Midbrain (tissue), 1 donor: Measurements from ENCODE around the gene SLC16A14.
A peak's percentile ranks its signal among the peaks of the same experiment; 100 is the strongest.

ENCODE experiments used
- DNase-seq: peaks from one replicate; lab custom pipeline; 2025; lab: John Stamatoyannopoulos, UW

The SLC16A14 gene

DNA sequence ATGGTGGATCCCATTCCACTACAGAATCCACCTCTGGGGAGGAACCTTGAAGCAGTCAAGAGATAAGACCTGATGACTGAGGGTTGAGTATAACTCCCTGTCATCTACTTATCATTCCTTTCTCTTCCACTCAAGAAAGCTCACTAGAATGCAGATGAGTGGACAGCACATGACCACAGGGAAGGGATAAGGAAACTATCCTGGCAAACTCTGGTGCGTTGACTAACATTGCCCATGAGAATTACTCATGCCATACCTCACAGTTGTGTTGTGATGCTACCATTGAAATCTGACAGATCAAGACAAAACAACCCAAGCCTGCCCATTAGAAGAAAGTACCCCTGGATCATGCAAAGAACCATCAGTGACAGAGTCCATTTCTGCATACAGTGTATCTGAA, 26.5 kb downstream of the SLC16A14 start:
- no peak for DNase-seq

DNA sequence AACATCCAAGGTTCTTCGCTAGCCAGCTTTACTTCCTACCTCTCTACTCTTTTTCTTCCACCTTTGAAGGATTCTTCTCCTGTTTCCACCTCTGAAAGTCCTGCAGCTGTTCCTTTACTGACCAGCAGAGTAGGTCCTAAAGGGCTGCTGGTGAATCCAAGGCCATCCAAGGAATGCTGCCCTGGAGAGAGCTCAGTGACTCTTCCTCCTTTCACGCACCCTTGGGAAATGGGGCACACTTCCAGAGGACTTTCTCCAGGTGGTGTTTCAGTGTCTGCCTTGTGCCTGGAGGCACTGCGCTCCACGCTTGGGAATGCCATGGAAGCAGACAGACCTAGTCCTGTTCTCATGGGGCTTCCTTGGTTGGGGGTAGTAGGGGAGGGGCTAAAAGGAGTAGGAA, 45.4 kb downstream of the SLC16A14 start:
- no peak for DNase-seq

DNA sequence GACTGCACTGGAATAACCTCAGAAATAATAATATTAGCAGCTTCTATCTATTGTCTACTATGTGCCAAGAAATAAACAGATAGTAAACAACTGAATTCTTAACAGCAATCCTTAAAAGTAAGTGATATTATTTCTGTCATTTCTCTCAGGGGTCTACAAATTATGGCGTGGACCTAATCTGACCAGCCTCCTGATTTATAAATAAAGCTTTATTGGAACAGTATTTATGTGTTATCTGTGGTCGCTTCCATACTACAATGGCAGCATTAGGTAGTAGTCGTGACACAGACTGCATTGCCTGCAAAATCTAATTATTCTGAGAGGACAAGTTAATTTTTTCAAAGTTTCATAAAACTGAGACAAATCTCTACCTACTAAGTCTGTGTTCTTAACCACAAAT, 49.0 kb downstream of the SLC16A14 start:
- DNase-seq, result no peak

DNA sequence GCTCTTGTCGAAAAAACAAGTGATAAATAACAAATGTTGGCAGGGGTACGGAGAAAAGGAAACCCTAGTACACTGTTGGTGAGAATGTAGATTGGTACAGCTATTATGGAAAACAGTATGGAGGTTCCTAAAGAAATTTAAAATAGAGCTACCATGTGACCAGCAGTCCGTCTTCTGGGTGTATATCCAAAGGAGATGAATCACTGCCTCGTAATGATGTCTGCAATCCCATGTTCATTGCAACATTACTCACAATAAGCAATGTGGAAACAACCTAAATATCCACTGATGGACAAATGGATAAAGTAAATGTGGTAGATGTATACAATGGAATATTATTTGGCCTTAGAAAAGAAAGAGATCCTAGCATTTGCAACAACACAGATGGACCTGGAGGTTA, 50.6 kb downstream of the SLC16A14 start:
- no peak for DNase-seq

DNA sequence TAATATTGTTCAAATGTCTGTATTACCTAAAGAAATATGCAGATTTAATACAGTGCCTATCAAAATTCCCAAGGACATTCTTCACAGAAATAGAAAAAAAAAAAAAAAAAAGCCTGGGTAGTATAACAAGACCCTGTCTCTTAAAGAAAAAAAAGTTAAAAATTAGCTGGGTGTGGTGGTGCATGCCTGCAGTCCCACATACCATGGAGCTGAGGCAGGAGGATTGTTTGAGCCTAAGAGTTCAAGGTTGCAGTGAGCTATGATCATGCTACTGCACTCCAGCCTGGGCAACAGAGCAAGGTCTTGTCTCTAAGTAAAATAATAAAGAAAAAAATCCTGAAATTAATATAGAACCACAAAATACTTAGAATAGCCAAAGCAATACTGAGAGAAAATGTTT, 51.9 kb downstream of the SLC16A14 start:
- no peak for DNase-seq

DNA sequence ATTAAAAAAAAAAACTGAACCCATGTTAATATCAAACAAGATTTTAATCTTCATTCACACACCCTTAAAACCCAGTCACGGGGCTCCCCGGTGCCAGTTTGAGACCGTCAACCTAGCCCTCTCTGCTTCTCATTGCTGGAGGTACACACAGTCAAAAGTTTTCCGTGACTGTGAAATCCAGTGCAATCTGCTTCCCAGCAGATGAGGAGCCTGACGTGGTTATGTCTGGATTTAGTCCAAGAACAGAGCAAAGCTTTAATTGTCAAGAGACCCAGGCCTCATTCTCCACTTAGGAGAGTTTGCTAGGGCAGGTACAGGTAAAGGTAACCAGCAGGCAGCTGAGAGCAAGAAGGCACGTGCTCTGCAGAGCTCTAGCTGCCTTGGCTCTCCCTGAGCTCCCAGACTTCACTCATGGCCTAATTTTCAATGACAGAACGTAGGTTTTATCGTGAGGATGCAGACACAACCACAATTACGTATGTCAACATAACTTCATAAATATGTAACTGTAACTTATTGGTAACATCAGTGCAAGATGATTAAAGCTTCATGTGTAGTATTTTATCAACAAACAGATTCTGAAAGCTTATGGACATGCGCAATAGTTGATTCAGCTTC, 56.3 kb downstream of the SLC16A14 start:
- DNase-seq, result no peak

DNA sequence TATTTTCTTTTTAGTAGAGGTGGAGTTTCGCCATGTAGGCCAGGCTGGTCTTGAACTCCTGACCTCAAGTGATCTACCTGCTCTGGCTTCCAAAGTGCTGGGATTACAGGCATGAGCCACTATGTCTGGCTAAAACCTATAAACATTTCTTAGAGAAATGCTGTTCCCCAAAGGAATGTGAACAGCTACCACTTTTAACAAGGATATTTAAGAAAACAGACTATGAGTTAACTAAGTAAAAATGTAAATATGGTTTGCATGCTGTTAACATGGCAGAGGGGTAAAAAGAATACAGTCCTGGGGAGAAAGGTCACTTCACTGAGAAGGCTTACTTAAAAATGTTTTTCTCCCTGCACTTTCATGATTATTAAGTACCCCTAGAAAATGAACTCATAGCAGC, 57.1 kb downstream of the SLC16A14 start:
- no peak for DNase-seq

DNA sequence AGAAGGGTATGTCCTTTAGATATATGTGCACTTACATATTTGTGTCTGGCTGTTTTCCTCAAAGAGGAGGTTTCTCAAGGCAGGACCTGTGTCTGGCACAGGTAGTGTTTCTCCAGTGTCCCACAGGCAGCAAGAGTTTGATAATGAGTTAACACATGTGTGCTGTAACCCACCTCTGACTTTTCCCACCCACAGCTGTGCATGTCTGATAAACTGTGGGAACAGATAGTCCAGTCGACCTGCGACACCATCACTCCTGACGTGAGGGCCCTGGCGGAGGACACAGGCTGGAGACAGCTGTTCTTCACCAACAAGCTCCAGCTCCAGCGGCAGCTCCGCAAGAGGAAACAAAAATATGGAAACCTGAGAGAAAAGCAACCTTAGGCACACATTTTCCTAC, 58.2 kb downstream of the SLC16A14 start:
- DNase-seq, result no peak

DNA sequence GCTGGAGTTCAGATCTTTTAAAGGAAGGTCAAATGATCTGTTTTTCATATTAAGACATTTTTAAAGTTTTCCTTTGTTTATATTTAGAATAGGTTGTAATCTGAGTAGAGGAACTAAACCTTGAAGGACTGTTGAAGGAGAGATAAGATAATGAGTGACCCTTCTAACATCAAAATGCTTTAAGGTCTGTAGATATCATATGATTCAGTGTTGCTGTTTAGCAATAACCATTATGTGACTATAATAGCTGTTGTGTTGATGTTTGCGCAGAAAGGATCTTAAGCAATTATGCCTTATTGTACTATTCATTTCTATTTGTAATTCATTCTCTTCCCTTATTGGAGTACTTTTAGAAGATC, 60.0 kb downstream of the SLC16A14 start:
- DNase-seq, result no peak

DNA sequence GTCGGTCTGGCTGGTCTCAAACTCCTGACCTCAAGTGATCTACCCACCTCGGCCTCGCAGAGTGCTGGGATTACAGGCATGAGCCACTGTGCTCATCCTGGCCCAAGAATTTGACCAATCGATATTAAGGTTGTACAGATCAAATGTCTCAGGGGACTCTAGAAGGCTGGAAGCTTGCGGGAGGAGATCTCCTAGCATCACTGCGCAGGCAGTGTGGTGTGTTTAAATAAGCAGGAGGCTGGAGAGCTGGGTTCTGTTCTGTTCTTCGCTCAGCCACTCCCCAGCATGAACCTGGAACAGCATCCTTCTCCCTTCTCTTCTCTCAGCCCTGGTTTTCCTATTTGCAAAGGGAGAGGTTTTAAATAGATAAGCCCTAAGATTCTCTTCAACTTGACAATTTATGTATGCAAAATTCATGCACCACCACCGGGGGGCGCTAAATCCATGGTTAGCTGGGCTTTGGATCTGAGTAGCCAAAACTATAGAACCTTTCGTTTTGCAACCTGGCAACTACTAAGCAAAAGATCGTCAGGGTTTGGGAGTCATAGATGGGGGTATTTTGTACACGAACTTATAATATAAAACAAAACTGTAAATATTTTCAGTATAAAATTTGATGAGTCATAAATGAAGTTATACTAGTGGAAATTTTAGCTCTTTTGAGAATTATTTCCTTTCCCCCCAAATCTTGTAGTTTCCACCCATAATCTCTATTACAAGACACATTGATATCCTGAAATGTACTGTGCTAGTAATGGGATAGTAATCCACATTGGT, 60.6 kb downstream of the SLC16A14 start:
- DNase-seq, result peak; percentile 74

DNA sequence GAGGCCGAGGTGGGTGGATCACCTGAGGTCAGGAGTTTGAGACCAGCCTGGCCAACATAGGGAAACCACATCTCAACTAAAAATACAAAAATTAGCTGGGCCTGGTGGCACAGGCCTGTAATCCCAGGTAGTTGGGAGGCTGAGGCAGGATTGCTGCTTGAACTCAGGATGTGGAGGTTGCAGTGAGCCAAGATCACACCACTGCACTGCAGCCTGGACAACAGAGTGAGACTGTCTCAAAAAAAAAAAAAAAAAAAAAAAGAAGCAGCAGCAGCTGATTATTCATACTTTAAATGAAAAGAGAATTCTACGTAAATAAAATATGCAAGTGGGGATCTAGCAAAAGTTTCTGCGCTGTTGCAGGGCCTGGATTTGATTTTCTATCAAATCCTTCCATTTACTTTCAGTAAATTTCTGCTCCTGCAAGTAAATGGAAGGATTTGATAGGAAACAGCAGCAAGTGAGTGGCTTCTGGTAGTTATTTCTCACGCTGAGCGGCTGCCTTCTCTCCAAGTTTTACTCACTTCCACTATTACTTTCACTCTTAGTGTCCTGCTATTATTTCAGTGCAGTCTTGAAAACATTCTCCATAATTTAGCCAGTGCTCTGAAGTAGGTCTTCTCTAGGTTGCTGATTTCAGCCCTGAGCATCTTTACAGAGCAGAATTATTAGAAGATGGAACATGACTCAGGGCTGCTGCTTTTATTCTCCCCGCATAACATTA, 68.4 kb downstream of the SLC16A14 start:
- no peak for DNase-seq

DNA sequence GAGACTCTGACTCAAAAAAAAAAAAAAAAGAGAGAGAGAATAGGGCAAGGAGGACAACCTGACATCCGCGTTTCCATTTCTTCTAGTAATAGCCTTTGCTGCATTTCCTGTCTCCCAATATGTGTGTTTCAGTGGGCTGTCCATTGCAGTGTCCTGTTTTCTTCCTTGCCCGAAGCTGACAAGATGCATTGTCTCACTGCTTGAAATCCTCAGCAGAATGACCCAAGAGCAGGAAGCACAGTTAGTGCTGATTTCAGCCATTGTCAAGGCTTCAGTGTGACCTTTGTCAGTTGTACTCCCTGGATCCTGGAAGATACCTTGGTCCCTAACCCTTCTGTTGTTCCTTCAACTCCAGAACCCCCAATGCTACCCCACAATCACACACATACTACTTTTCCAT, 71.2 kb downstream of the SLC16A14 start:
- DNase-seq, result no peak

DNA sequence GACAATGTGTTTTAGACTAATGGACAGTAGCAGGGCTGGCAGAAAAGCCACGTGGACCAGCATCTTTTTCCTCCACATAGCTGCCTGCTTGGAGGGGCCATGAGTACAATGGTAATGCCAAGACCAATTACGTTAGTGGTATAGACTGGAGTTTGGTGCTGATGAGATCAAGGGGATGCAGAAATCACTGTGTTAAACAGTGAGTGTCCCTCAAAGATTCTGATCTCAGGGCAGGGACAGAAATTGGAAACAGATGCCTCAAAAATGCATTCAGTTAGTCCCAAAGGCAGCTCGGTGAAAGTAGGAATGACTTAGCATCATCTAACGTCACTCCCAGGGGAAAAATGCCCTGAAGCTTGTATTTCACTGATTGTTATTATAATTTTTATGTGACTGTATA, 72.4 kb downstream of the SLC16A14 start:
- no peak for DNase-seq

DNA sequence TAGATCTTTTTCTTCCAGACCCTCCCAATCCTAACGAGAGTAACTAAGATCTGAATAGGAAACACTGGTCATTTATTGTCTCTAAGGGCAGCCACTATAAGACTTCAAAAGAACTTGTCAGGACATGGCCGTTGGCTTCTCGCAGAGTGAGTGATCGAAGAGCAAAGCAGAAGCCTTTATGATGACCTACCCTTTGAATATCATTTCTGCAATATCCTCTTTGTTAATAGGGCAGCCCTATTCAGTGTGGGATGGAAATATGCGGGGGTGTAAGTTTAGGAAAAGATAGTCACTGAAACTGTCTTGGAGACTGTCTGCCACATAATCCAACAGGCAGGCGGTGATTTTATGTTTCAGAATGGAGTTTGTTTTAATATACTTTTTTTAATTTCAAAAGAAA, 75.5 kb downstream of the SLC16A14 start:
- DNase-seq, result no peak
